Activated CD4-positive, alpha-beta memory T cell treated with anti-CD3 and anti-CD28 coated beads for 36 hours (primary cell): ENCODE data around the gene EFTUD2. TPM values are rescaled to one million over a fixed set of nuclear protein-coding genes. Genes with fewer than 3 reads are reported as not detected.

Experiments used
- CTCF ChIA-PET: fragments of 350-600 bp; sonication (Branson Sonifier 250); formaldehyde crosslinking; loops from one replicate; lab custom pipeline; 2021; ENCODE audit warnings: antibody characterized with exemption, inconsistent platforms; lab: Charles Lee
- POLR2A ChIA-PET: fragments of 350-600 bp; sonication (Branson Sonifier 250); formaldehyde crosslinking; loops from one replicate; lab custom pipeline; 2021; ENCODE audit warnings: antibody characterized with exemption; lab: Charles Lee
- DNase-seq: peaks from one replicate; pipeline ENCODE4 v3.0.0-alpha.2; 2020
- H3K27ac Mint-ChIP-seq: one replicate; pipeline ENCODE4 v1.8.0; 2021; ENCODE audit warnings: mixed read lengths
- H3K27me3 Mint-ChIP-seq: one replicate; pipeline ENCODE4 v1.8.0; 2021; ENCODE audit warnings: mixed read lengths
- H3K36me3 Mint-ChIP-seq: one replicate; pipeline ENCODE4 v1.8.0; 2021; ENCODE audit warnings: mixed read lengths
- H3K4me1 Mint-ChIP-seq: one replicate; pipeline ENCODE4 v1.8.0; 2021; ENCODE audit warnings: low read depth, mixed read lengths
- H3K4me3 Mint-ChIP-seq: one replicate; pipeline ENCODE4 v1.8.0; 2021; ENCODE audit warnings: mild to moderate bottlenecking, mixed read lengths
- H3K9me3 Mint-ChIP-seq: one replicate; pipeline ENCODE4 v1.8.0; 2021; ENCODE audit warnings: mixed read lengths
- intact Hi-C: fragments of 100-400 bp; cut with micrococcal nuclease; formaldehyde crosslinking; loops from one replicate; pipeline ENCODE4 v1.15.1; 2023
- total RNA-seq, 2 experiments: library from RNA; stranded (reverse); gene quantifications; one replicate each; pipeline ENCODE4 v1.2.3, GENCODE V29; 2021

Gene EFTUD2
- total RNA-seq, 2 experiments from 2014 or later: 162 to 171 TPM

DNA sequence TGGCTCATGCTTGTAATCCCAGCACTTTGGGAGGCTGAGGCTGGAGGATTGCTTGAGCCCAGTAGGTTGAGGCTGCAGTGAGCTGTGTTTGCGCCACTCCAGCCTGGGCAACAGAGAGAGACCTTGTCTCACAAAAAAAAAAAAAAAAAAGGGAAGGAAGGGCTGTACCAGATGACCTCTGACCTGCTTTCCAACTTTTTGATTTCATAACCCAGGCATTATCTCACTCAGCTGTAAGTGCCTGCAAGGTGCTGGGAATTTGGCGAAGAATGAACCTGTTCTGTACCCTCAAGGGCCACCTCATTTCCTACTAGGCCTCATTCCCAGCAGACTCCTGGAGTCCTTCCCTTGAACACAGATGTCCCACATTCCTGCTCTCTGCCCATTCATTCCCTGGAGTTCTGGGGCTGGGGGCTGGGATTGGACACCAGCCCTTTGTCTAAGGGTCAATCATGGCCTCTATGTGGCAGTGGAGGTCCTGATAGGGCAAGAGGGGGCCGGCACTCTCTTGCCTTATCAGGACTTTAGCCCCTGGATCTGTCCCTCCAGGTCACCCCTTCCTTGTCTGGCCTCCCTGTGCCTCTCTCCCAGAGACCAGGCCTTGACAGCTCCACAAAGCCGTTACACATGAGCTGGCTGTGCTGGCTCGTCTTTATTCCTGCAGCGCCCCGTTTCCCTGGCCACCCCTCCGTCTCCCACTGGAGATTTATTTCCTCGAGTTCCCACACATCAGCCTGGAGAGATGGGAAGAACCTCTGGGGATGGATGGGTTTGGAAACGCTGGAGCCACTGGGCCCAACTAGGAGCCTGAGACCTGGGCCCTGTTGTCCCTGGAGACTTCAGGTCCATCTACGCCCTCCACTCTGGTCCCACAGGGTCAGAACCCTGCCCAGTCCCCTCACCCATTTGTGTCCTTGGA lies 16.9 kb upstream of the EFTUD2 start:
- Mint-ChIP-seq H3K36me3 (no peaks in the 10 kb centered on the region), H3K27ac (no peak overlapping the region), H3K27me3 (peaks cover 21% of the 10 kb centered on the region), H3K4me1 (peaks cover 9% of the 10 kb centered on the region), H3K4me3 (no peak overlapping the region), H3K9me3 (no peaks in the 10 kb centered on the region)
- POLR2A ChIA-PET: no interaction called here
- DNase-seq: peak; percentile 6
- CTCF ChIA-PET: interaction anchor here (5.8 kb wide), 1 partner anchor 105 kb away, joined by 57 read pairs; no protein-coding TSS in a partner anchor
- intact Hi-C loops: no loop called here

DNA sequence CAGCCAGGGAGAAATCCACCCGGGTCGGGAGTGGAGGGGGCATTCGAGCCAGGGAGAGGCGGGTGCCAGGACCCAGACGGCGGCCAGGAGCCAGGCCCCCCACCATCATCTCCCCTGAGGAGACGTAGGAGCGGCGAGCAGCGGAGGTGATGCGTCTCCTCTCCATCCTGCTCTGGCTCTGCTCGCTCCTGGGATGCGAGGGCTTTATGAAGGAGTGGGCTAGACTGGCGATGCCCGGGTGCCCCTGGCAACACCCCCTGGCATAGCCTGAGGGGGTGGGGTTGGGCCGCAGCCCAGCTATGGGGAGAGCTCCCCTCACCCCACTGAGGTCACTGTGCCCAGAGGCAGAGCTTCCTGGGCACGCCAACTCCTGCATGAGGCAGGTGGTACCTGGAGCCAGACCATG lies 16.1 kb upstream of the EFTUD2 start, which contains the start of gene GFAP:
Gene GFAP (minus strand): TSS at position 180 of the 406 bp plus-strand sequence. CDS start 14 bp downstream, at position 166.
- no peak for DNase-seq
- peaks cover 10% of the 10 kb centered on the region for H3K4me1 Mint-ChIP-seq
- ChIA-PET POLR2A (no interaction called here), CTCF (interaction anchor here (5.8 kb wide), 1 partner anchor 105 kb away, joined by 57 read pairs; no protein-coding TSS in a partner anchor)
- H3K4me3 Mint-ChIP-seq: no peak within 1 kb of the TSS
- H3K27me3 Mint-ChIP-seq: peaks cover 24% of the 10 kb centered on the region
- H3K27ac Mint-ChIP-seq: no peak within 1 kb of the TSS
- intact Hi-C loops: no loop called here
- H3K9me3 Mint-ChIP-seq: no peaks in the 10 kb centered on the region
- H3K36me3 Mint-ChIP-seq: no peaks in the 10 kb centered on the region

DNA sequence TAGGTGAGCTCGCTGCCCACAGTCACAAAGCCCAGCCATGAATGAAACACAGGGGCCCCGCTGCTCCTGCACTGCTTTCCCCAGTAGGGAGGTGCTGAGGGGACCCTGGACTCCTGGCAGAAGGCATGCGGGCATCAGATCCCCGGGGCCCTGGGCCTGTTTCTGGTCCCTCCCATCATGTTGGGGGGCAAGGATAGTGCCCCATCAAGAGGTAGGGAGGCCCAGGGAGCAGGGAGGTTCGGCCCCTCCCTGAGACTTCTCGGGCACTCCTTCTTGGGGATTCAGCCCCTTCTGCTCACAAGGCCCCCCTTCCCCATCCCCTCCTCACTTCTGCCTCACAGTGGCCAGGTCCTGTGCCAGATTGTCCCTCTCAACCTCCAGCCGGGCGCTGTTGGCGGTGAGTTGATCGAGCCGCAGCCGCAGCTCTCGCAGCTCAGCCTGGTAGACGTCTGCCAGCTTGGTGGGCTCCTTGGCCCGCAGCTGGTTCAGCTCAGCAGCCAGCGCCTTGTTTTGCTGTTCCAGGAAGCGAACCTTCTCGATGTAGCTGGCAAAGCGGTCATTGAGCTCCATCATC lies 15.5 kb upstream of the EFTUD2 start:
- no peak for DNase-seq
- CTCF ChIA-PET: interaction anchor here (5.8 kb wide), 1 partner anchor 106 kb away, joined by 57 read pairs; no protein-coding TSS in a partner anchor
- Mint-ChIP-seq H3K9me3 (no peaks in the 10 kb centered on the region), H3K27me3 (peaks cover 24% of the 10 kb centered on the region), H3K36me3 (no peaks in the 10 kb centered on the region), H3K4me3 (no peak overlapping the region), H3K4me1 (peaks cover 6% of the 10 kb centered on the region), H3K27ac (no peak overlapping the region)
- POLR2A ChIA-PET: interaction anchor here (0.7 kb wide), 1 partner anchor 105 kb away, joined by 3 read pairs; no protein-coding TSS in a partner anchor
- intact Hi-C loops: no loop called here

DNA sequence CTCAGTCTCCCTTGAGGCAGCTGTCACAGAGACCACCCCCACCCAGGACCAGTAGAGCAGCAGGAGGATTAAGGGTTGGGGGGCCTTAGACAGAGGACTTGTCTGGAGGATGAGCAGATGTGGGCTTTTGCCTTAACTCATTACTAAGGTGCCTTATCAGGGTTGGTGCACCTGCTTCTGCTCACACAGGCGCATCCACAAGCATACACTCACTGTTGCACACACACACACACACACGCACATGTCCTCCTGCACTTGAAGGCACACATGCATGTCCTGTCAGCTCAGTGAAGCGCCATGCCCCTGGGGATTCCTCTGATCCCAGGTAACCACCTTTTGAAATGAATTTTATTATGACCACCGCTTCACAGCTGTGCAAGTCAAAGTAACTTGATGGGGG lies 14.9 kb upstream of the EFTUD2 start:
- Mint-ChIP-seq H3K4me3 (no peak overlapping the region), H3K36me3 (no peaks in the 10 kb centered on the region), H3K9me3 (no peaks in the 10 kb centered on the region), H3K27ac (no peak overlapping the region), H3K27me3 (peaks cover 24% of the 10 kb centered on the region), H3K4me1 (peaks cover 6% of the 10 kb centered on the region)
- ChIA-PET POLR2A (interaction anchor here (0.7 to 0.8 kb wide), 2 partner anchors 15 to 105 kb away, joined by 3 read pairs; partner anchors contain the start of gene EFTUD2), CTCF (interaction anchor here (1.2 to 5.8 kb wide), 2 partner anchors 14 to 107 kb away, joined by 3 to 57 read pairs; no protein-coding TSS in a partner anchor)
- intact Hi-C loops: no loop called here
- DNase-seq: no peak

- H3K4me3 Mint-ChIP-seq: no peak overlapping the region
- H3K27me3 Mint-ChIP-seq: peaks cover 24% of the 10 kb centered on the region
- ChIA-PET POLR2A (interaction anchor here (0.8 kb wide), 1 partner anchor 14 kb away, joined by 3 read pairs; the partner anchor contains the start of gene EFTUD2), CTCF (interaction anchor here (0.7 to 5.8 kb wide), 4 partner anchors 13 to 239 kb away, joined by 3 to 57 read pairs (median 4); partner anchors contain the start of gene ACBD4)
- H3K27ac Mint-ChIP-seq: no peak overlapping the region
- no peaks in the 10 kb centered on the region for H3K9me3 Mint-ChIP-seq
- no peak for DNase-seq
- peaks cover 6% of the 10 kb centered on the region for H3K4me1 Mint-ChIP-seq
- intact Hi-C loops: no loop called here
- H3K36me3 Mint-ChIP-seq: no peaks in the 10 kb centered on the region
Measured at GRCh38 chr17:44913676-44914075, 14.4 kb upstream of the EFTUD2 start.

DNA sequence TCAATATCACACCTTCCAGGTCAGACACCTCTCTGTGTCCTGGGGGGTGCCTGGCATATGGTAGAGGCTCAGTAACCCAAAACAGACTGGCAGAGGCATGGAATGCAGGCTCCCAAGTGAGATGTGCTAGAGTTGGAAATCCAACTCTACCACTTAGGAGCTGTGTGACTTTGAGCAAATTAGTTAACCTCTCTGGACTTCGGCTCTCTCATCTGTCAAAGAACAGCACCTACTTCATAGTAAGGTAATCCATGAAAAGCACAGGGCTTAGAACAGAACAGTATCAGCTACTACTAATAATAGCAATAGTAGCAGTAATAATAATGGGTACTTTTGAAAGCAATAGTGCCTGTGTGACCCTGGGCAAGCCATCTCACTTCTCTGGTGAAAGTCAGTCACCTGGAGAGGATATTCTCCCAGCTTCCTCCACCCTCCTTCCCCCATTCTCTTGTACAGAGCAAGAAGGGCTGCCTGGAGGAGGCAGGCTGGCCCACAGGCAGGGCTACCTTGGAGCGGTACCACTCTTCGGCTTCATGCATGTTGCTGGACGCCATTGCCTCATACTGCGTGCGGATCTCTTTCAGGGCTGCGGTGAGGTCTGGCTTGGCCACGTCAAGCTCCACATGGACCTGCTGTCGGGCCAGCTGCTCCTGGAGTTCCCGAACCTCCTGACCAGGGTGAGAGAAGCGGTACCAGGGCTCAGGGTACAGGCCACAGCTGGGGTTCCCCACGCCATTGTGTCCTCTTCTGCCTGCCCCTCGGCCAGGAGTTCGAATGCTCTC lies 13.7 kb upstream of the EFTUD2 start:
- no peaks in the 10 kb centered on the region for H3K36me3 Mint-ChIP-seq
- ChIA-PET CTCF (interaction anchor here (0.7 to 5.8 kb wide), 6 partner anchors 7 to 239 kb away, joined by 3 to 57 read pairs (median 4); partner anchors contain the start of gene ACBD4), POLR2A (no interaction called here)
- H3K27me3 Mint-ChIP-seq: peaks cover 24% of the 10 kb centered on the region
- H3K9me3 Mint-ChIP-seq: no peaks in the 10 kb centered on the region
- no peak overlapping the region for H3K4me3 Mint-ChIP-seq
- H3K27ac Mint-ChIP-seq: no peak overlapping the region
- no peak for DNase-seq
- peaks cover 6% of the 10 kb centered on the region for H3K4me1 Mint-ChIP-seq
- intact Hi-C loops: no loop called here

GRCh38 chr17:44911133-44912001 lies 12.1 kb upstream of the EFTUD2 start:
- intact Hi-C loops: no loop called here

GRCh38 chr17:44910231-44911106 lies 11.2 kb upstream of the EFTUD2 start:
- intact Hi-C loops: no loop called here
- POLR2A ChIA-PET: interaction anchor here (1.0 kb wide), 1 partner anchor 8 kb away, joined by 3 read pairs; no protein-coding TSS in a partner anchor
- H3K4me3 Mint-ChIP-seq: no peak overlapping the region

More at GRCh38 chr17:44911133-44912001, 12.1 kb upstream of the EFTUD2 start:
- Mint-ChIP-seq H3K27me3 (peaks cover 24% of the 10 kb centered on the region), H3K4me1 (peaks cover 6% of the 10 kb centered on the region), H3K27ac (no peak overlapping the region), H3K9me3 (no peaks in the 10 kb centered on the region), H3K36me3 (no peaks in the 10 kb centered on the region), H3K4me3 (peak overlapping the region; percentile 16)
- CTCF ChIA-PET: interaction anchor here (0.7 to 5.8 kb wide), 11 partner anchors 8 to 150 kb away, joined by 3 to 57 read pairs (median 4); partner anchors contain the start of genes EFTUD2 and NMT1
- POLR2A ChIA-PET: interaction anchor here (0.9 to 1.0 kb wide), 2 partner anchors 9 to 12 kb away, joined by 3 read pairs; a partner anchor contains a TSS
- peak; percentile 70 for DNase-seq

DNA sequence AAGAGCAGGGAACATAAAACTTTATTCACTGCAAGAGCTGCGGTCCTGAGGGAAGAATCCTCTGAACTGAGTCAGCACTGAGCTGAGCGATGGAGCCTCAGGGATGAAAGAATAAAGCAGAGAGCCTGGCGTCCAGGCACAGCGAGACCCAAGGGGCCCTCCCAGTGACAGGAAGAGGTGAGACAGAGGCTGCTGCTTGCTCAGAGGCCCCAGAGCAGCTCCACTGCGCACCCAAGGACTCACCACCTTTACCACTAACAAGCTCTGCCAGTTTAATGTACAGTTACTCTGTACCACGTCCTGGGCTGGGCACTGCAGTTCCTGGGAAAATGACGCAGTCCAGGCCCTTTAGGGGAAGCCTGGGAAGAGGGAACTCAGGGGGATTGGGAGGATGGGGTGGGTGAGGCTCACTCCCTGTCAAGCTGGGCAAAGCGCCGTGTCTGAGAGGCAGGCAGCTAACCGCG lies 10.5 kb upstream of the EFTUD2 start:
- Mint-ChIP-seq H3K27ac (no peak overlapping the region), H3K9me3 (no peaks in the 10 kb centered on the region), H3K4me3 (no peak overlapping the region), H3K27me3 (peaks cover 24% of the 10 kb centered on the region), H3K36me3 (no peaks in the 10 kb centered on the region), H3K4me1 (peaks cover 6% of the 10 kb centered on the region)
- intact Hi-C loops: no loop called here
- POLR2A ChIA-PET: no interaction called here
- CTCF ChIA-PET: interaction anchor here (1.1 to 4.3 kb wide), 4 partner anchors 10 to 112 kb away, joined by 3 to 26 read pairs (median 12); no protein-coding TSS in a partner anchor
- DNase-seq: no peak

More at GRCh38 chr17:44910231-44911106, 11.2 kb upstream of the EFTUD2 start:
- CTCF ChIA-PET: interaction anchor here (0.7 to 5.8 kb wide), 12 partner anchors 8 to 1121 kb away, joined by 3 to 57 read pairs (median 4); partner anchors contain the start of genes EFTUD2 and NMT1
- H3K27ac Mint-ChIP-seq: no peak overlapping the region
- H3K36me3 Mint-ChIP-seq: no peaks in the 10 kb centered on the region
- H3K9me3 Mint-ChIP-seq: no peaks in the 10 kb centered on the region
- no peak for DNase-seq
- H3K27me3 Mint-ChIP-seq: peaks cover 24% of the 10 kb centered on the region
- peaks cover 6% of the 10 kb centered on the region for H3K4me1 Mint-ChIP-seq
